NOMO-1 treated with dmso at 0.1 percent for 144 hours (cell line): ENCODE measurements around the gene GAS1.

ENCODE experiments used
- DNase-seq: peaks from one replicate; lab custom pipeline; 2025; ENCODE audit not compliant: unreplicated experiment; lab: John Stamatoyannopoulos, UW

The GAS1 gene

DNA sequence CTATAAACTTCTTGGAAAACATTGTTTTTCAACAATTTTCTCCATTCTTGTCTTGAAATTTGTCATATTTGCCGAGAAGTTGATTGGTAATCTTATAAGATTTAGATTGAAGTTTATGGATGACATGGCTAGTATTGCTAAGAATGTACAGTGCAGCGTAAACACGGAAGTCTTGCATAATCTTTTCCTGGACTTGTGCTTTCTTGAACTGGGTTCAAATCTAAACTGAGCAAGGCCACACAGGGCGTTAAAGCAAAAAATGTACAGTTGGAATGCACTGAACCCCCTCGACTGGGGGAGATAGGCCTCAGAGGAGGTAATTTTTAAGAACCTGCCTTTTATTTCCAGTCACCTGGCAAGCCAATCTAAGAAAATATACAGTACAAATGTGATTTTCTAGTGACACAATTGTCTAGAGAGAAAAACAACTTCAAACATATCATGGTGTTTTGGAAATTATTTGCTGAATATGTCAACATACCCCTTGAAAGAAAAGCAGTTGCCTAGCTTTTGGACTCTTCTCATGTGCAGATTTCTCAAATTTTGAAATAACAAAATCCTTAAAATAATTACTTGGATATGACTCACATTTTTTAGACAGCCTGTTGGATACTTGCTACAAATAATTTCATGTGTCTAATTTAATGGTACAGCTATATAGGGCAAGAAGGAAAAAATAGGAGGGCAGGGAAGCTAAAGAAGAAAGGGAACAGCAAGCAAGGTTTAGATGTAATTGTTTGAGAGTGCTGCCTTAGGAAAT lies 18.5 kb upstream of the GAS1 start:
- DNase-seq = no peak

DNA sequence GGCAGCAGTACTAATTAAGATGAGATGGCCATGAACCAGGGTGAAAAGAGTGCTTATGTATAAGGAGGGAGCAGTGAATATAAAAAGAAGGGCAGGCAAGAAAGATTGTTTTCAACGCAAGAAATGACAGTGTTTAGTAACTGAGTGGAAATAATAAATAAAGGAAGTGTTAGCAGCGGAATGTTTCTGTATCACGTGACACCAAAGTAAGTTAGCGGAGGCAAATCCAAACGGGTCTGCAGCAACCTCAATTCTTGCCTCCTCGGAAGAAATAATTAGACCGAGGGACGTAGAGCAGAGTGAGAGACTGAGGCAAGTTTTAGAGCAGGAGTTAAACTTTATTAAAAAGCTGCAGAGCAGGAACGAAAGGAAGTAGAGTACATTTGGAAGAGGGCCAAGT lies 15.4 kb upstream of the GAS1 start:
- DNase-seq = no peak

DNA sequence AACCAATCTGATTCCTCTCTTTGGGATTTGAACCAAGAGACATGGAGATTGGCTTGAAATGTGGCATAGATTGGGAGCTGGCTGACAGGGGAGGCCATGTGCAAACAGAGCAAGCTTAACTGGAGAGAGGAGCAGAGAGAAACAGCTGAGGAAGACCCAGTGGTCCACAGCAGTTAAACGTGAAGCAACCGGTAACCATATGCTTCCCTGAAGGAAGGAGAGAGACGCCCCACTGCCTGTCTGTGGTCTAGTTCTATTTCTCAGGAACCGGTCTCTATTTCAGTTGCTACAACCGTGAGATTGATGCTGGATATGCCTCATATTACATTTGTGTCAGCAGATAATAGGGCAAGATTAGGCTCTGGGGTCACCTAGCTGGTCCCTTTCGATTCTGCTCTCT lies 13.6 kb upstream of the GAS1 start:
- DNase-seq = no peak

DNA sequence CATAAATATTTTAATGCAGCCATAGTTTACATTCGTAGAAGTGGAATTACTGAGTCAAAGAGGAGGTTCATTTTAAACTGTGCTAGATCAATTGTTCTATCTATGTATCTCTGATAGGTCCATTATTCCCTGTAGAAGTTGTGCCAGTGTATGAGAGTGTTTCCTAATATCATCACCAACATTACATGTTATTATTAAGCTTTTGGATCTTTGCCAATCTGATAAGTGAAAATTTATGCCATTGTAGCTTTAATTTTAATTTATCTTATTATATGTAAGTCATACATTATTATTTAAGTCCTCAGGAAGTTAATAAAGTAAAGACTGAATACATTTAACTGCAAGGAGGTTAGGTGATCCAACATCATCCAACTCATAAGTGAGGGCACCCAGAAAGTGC lies 10.9 kb upstream of the GAS1 start:
- no peak for DNase-seq

DNA sequence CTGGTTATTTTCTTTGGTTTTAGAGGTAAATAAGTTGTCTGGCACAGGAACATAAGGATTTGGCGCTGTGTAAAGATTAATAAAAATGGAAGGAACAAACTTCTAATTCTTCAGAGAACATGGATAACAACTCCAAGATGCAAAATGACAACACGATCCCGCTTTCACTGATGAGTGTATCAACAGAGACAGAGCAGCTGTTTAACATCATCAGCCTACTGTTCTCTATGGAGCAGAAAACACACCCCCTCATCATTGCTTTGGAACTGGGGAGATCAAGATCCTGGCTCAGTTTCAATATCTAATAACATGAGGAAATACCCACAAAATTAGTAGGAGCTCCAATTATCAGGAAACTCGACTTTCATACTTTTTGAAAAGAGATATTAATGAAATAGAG lies 8.3 kb upstream of the GAS1 start:
- no peak for DNase-seq

DNA sequence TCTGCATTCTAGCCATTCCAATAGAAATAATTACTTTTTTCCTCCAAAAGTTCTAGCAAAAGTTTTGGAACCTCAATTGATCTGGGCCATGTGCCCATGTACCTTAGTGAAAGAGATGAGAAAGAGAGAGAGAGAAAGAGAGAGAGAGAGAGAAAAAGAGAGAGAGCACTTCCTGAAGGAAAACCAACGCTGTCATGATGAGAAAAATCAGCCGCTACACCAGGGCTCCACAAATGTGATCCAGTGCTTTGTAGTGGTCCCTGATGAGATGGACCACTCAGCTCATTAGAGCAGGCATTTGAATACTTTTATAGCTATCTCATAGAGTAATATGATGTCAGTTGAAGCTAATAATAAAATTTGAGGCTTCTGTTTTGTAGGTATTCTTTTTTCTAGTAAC lies 7.7 kb upstream of the GAS1 start:
- no peak for DNase-seq

DNA sequence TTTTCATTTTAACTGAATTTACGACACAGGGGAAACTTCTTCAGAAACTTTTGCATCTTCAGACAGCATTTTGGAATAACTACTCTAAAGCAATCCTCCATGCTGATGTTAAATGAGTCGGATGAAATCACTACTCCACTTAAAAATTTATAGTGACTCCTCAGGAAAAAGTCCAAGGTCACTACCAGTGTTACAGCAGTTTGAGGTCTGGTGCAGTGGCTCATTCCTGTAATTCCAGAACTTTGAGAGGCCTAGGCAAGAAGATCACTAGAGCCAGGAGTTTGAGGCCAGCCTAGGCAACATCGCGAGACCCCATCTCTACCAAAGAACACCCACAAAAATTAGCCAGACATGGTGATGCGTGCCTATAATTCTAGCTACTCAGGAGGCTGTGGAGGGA lies 5.9 kb upstream of the GAS1 start:
- no peak for DNase-seq

DNA sequence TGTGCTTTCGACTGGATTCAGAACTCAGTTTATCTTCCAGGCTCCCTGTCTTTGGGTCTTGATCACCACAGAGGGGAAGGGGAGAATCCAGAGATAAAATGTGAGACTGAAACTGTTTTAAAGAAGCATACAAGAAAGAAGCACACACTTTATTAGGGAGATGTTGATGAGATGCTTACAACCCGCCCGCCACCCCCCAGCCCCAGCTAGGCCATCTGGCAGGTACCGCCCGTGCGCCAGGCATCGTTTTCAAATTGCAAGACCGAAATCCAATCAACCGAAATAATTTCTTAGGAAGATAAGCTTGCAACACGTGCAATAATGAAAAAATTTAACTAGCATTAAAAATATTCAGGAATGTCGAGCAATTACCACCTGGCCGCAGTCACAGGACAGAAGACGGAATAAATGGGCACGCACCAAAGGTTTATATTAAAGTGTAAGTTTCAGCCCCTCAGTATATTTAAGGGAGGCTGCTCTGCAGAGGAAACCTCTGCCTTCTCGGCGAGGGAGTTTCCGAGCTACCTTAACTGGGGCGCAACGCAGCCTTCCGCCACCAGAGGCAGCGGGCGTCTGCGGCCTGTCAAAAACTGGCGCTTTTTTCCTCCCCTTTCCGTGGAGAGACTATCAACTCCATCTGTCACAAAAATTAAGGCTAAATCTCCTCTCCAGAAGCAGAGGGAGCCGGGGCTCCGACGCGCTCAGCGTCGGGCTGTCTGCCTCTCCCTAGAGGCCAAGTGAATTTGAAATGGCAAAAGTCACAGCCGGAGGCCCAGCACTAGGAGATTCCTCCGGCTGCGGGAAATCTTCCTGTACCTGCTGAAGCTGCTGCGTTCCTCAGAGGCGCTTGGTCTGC lies 996 bp upstream of the GAS1 start:
- DNase-seq = peak; percentile 14

DNA sequence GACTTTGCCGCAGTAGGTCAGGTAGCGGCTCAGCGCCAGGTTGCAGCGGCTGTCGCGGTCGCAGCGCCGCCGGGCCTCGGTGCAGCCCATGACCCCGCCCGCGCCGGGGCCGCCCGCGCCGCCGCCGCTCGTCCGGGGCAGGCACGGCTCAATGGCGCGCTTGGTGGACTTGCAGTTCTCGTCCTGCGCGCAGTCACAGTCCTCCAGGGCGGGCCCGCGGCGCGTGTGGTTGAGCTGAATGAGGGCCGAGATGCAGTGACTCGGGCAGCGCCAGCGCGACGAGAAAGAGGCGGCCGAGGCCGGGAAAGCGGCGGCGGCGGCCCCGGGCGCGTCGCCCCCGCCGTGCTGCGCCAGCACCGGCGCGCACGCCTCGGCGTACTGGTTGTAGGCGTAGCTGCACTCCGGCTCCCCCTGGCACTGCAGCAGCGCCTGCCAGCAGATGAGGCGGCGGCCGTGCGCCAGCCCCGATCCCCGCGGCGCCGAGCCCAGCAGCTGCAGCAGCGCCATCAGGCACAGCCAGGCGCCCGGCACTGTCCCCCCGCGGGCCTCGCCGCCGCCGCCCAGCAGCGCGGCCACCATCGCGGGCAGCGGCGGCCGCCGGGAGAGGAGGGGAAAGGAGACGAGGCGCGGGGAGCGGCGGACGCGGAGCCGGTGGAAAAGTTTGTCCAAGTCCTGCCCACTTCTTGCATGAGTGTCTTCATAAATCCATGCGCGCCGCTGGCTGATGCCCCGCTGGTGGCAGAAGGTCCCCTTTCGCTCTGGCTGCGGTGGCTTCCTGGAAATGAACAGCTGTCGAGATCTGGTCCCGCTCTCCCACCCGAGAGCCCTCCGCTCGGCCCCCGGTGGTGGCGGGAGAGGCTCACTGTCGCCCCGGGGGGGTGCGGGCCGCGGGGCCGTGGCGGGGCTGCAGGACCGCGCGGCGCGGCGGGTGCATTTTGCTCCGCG lies 833 bp downstream of the GAS1 start:
- peak; percentile 7 for DNase-seq

DNA sequence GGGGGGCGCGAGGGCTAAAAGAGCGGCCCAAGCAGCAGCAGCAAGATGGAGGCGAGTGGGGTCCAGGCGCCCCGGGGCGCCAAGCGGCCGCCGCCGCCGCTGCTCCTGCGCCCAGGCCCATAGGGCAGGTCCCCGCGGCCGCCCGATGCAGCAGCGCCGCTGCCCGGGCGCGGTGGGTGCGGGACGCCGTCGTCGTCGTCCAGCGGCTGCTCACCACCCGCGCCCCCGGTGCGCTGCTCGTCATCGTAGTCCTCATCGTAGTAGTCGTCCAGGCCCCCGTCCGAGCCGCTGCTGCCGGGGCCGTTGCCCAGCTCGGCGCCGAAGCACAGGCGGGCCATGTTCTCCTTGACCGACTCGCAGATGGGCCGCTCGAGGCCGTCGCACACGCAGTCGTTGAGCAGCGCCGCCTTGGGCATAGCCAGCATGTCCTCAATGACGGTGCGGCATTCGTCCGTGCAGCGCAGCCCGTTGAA lies 1.5 kb downstream of the GAS1 start:
- DNase-seq = no peak

DNA sequence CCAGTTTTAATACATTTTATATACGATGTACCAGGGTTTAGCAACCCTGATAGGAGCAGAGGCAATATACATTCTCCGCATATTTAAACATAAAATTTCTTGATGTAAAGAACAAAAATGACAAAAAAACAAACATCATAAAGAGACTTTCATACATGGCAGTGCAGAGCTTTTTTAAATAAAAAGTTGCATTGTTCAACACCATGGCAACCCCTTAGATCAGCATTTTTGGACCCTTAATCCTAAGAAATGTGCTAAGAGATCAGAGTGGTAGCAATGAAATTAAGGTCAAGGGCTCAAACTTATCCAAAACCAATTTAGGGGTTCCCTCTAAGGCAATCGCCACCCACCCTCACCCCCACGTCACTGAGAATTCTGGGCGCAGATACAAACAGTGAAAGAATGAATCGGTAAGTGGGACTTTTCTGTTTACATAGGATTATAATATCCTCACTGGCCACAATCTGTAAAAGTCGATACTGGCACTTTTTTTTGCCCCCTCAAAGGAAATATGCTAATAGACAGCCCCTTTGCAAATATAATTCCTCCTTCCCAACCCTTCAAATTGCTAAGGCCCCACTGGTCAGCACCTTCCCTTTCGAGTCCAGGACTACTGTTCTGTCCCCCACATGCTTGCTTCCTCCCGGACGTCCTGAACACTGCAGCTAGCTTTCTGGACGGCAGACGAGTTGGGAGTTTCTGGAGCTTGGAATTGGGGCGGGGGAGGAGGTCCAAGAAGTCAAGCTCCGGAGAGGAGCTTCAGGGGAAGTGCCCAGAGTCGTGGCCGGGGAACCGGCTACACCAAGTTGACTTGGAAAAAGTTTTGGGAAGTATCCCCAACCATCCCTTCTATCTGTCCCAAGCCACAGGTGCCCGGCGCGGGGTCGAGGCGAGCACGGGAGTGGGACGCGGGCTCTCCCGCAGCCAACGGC lies 2.2 kb downstream of the GAS1 start:
- DNase-seq = no peak

DNA sequence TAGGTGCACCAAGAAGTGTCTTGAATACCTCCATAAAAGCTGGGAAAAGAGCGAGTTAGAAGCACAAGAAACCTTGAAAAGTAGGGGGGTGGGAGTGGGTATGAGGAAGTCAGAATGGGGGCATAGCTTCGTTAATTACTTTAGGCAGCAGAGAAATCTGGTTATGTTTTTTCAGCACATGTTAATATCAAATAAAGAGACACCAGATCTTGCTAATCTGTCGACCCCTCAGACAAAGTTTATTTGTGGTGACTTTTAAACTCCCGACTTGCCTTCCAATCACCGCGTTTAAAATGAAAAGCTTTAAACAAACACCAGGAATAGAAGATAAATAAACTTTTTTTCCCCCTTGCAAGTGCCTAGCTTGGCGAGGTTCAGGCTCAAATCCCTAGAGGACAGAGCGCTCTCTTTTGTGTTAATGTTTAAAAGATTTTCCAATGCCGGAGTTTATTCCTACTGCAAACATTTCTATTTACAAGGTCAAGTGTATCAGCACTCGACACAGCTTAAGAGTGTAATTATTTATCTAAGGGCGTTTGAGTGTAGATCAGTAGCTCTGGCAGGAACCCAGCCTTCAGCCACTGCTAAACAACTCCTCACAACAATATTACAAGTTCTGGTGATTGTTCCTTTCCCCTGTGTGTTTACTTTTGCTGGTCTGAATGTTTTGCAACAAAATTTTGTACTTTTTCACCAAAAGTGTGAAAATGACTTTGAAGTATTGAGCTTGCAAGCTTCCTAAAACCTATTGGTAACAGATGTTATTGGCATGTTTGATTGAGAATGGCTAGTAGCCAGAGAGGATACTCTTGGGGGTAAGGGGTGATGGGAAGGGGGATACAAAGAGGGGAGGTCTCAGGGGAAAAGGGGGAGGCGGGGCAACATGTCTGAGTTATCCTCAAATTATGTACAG lies 3.8 kb downstream of the GAS1 start:
- no peak for DNase-seq

DNA sequence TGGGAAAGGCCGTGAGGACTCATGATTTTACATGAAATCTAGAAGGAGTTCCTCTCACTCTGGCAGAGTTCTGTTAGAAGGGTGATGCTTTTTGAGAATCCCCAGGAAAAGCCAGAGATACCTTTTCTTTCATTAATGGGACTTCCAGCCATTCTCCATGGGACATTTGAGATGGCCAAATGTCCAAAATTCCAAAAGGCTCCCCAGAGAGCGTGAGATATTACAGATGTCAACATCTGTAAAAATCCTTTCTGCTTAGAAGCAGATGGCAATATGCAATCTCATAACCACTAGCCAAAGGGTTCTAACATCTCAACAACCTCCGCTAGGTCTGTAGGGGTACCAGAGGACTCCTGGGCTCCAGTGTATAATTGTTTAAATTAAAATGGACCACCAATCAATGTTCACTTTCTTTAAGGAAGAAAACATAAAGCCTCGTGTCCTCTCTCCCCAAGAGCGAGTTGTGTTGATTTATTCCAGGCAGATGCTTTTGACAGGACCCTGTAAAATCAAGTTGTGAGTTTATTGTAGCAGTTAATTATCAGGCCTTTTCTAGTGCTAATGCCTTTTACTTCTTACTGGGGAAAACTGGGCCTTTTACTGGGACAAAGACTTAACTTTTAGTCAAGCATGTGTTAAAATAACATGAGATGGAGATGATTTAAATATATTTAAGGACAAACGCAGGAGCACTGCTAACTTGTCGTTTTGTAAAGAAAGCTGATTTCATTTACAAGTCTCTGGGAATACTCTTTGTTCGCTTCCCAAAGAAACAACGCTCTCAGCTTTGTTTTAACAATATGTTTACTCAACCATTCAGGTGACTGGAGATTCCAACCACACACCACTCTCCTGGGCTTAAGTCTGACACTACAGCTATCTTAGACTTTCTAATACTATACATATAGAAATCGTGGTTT lies 4.8 kb downstream of the GAS1 start:
- no peak for DNase-seq

DNA sequence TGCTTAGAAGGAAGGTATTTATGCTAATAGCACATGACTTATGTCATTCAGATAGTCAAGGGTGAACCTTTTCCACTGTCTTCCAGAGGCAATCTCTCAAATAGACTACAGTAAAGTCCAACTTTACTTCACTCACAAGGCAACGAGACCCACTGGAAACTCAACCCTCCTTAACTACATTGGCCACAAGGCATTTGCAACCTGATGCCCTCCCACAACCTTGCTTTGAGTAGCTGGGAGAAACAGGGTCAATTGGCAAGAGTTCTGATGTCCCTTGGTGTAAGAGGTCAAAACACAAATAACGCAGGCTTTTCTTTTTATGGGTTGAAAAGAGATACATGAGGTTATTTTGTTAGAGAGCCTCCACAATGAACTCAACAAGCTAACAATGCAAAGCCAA lies 6.1 kb downstream of the GAS1 start:
- no peak for DNase-seq

DNA sequence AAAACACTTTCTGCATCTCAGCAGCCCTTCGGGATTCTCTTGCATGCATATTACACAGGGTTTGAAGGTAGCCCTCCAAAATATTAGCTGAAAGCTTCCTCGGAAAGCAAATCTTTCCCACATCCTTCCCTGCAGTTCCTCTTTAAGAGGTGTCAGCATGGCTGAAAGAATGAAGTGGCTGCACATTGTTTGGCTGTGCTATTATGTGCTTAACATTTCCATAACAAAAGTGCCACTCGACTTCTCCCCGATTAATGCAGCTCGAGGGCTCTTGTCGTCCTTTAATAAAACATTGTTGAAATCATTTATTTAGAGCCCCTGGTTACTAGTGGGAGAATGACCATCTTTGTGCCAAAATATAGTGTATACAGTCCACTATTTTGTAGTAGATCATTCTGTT lies 6.5 kb downstream of the GAS1 start:
- DNase-seq = no peak

DNA sequence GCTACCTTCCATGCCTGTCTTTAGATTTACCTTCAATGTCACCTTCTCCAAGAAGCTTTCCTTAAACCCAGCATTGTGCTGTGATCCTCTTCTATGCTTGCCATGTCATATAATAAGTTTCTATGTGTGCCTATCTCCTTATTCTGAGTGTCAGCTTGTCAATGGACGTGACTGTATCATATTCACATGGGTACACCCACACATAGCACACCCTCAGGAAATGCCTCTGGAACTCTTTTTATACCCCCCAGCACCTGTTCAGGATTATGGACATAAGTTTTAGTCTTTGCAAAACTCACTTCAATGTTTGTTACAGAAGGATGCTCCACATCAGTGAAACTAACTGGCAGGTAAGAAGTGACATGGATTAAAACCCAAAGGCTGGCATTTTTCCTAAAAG lies 7.4 kb downstream of the GAS1 start:
- DNase-seq = no peak

DNA sequence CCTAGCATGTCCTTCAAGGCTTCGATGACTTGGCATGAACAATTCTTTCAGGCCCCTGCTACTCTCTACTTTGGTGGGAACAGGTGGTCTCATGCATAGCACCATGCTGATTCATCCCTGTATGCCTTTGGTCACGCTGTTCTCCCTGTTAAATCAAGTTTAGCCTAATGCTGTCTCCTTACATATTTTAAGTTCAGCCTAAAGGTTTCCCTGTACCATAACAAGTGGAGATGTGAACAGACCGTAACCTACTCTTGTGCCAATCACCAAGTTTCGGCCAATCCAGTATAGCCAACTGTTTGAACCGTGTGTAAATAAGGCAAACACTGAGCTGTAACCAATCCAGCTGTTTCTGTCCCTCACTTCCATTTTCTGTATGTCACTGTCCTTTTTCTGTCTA lies 8.0 kb downstream of the GAS1 start:
- DNase-seq = no peak

DNA sequence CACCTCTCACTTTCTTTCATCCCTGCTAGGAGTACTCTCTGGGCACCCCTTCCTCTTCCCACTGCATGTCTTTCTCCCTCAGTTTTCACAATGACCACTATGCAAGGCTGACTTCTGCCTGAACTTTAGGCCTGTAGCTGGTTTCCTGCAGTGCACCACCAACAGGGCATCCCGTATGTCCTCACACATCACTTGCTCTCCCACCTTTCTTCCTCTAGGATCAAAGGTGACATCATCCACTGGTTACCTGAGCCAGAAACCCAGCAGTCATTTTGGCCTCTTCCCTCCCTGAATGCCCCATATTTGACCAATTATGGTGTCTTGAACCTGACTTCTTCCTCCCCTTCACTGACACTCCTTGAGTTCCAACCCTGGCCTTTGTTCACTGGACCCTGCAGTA lies 8.5 kb downstream of the GAS1 start:
- DNase-seq = no peak
